Measurements from ENCODE around the gene SETD1A. TPM values are rescaled to one million over a fixed set of nuclear protein-coding genes. Genes with fewer than 3 reads are reported as not detected.

The SETD1A gene
- total and polyA plus RNA-seq, 9 of the 15 experiments (the other 6 are each of a cell fraction or from before 2014, with no cell fraction given) = 0.08 to 36.0 (median 4.2) TPM

- TF ChIP-seq POLR2B (IDR thresholded peaks at IDR 0.05; ENCODE audit: low read depth, partially characterized antibody) (no peak), PTBP1 (IDR thresholded peaks at IDR 0.05; ENCODE audit: low read depth, low read length) (no peak), POLR3A (IDR thresholded peaks at IDR 0.05; ENCODE audit: borderline replicate concordance, extremely low read depth, insufficient read depth, insufficient read length) (no peak), CXXC5 (CRISPR knock-in tag; IDR thresholded peaks at IDR 0.05) (peak; percentile 40), FOXK1 (CRISPR knock-in tag; IDR thresholded peaks at IDR 0.05; ENCODE audit: borderline replicate concordance) (no peak), ETV5 (CRISPR knock-in tag; IDR thresholded peaks at IDR 0.05; ENCODE audit: low read depth) (no peak), TCF3 (CRISPR knock-in tag; IDR thresholded peaks at IDR 0.05) (no peak), KDM5B (IDR thresholded peaks at IDR 0.05; ENCODE audit: insufficient replicate concordance, low read depth, low read length) (no peak), TRIM28 (IDR thresholded peaks at IDR 0.05) (no peak), ZBTB7A (IDR thresholded peaks at IDR 0.05; ENCODE audit: borderline replicate concordance, control insufficient read depth, low read depth, low read length) (peak; percentile 28; the same call in 1 of the 2 replicates), RREB1 (CRISPR knock-in tag; IDR thresholded peaks at IDR 0.05) (no peak)
- TF ChIP-seq, protein P1, sequence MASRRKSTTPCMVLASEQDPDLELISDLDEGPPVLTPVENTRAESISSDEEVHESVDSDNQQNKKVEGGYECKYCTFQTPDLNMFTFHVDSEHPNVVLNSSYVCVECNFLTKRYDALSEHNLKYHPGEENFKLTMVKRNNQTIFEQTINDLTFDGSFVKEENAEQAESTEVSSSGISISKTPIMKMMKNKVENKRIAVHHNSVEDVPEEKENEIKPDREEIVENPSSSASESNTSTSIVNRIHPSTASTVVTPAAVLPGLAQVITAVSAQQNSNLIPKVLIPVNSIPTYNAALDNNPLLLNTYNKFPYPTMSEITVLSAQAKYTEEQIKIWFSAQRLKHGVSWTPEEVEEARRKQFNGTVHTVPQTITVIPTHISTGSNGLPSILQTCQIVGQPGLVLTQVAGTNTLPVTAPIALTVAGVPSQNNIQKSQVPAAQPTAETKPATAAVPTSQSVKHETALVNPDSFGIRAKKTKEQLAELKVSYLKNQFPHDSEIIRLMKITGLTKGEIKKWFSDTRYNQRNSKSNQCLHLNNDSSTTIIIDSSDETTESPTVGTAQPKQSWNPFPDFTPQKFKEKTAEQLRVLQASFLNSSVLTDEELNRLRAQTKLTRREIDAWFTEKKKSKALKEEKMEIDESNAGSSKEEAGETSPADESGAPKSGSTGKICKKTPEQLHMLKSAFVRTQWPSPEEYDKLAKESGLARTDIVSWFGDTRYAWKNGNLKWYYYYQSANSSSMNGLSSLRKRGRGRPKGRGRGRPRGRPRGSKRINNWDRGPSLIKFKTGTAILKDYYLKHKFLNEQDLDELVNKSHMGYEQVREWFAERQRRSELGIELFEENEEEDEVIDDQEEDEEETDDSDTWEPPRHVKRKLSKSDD (conservative IDR thresholded peaks at IDR 0.05; ENCODE audit: low read length) = no peak
- TF ChIP-seq, protein P2, sequence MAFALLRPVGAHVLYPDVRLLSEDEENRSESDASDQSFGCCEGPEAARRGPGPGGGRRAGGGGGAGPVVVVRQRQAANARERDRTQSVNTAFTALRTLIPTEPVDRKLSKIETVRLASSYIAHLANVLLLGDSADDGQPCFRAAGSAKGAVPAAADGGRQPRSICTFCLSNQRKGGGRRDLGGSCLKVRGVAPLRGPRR (CRISPR knock-in tag; IDR thresholded peaks at IDR 0.05) = no peak
- TF ChIP-seq, protein P3, sequence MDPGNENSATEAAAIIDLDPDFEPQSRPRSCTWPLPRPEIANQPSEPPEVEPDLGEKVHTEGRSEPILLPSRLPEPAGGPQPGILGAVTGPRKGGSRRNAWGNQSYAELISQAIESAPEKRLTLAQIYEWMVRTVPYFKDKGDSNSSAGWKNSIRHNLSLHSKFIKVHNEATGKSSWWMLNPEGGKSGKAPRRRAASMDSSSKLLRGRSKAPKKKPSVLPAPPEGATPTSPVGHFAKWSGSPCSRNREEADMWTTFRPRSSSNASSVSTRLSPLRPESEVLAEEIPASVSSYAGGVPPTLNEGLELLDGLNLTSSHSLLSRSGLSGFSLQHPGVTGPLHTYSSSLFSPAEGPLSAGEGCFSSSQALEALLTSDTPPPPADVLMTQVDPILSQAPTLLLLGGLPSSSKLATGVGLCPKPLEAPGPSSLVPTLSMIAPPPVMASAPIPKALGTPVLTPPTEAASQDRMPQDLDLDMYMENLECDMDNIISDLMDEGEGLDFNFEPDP (CRISPR knock-in tag; IDR thresholded peaks at IDR 0.05) = peak; percentile 24; the same call in 1 of the 2 replicates
Observed at GRCh38 chr16:30992931-30993816, 35.6 kb downstream of the SETD1A start (continued).
